ENCODE data around the gene CAMK1D. TPM values are rescaled to one million over a fixed set of nuclear protein-coding genes. Genes with fewer than 3 reads are reported as not detected.
A peak's percentile ranks its signal among the peaks of the same experiment; 100 is the strongest.

Gene CAMK1D
- total RNA-seq, 2 experiments from 2014 or later, result 28.8 to 35.3 TPM

GRCh38 chr10:12726971-12727831, 377.9 kb downstream of the CAMK1D start:
- Histone ChIP-seq H3K9me3 (ENCODE audit: control insufficient read depth in 1 of 2, insufficient read depth in 1 of 2, low read length in 2 of 2) (no peaks in the 10 kb centered on the region), H3K4me1 (ENCODE audit: insufficient read depth, low read length) (peaks cover 11% of the 10 kb centered on the region), H3K4me3 (ENCODE audit: low read length) (no peak overlapping the region), H3K36me3 (ENCODE audit: insufficient read depth, low read length) (no peaks in the 10 kb centered on the region), H3K27me3 (ENCODE audit: control insufficient read depth in 1 of 2, insufficient read depth in 2 of 2, low read length in 2 of 2) (no peaks in the 10 kb centered on the region), H3K27ac (ENCODE audit: low read depth in 1 of 2, low read length in 2 of 2) (no peak overlapping the region)
- Mint-ChIP-seq H3K4me1 (ENCODE audit: low read depth) (peaks cover 26% of the 10 kb centered on the region), H3K4me3 (no peak overlapping the region), H3K27me3 (no peaks in the 10 kb centered on the region), H3K9me3 (no peaks in the 10 kb centered on the region), H3K27ac (no peak overlapping the region), H3K36me3 (ENCODE audit: low read depth) (no peaks in the 10 kb centered on the region)
- ChIA-PET POLR2A (no interaction called here), CTCF (no interaction called here)
- no peak for TF ChIP-seq CTCF (IDR thresholded peaks at IDR 0.05)
- ATAC-seq (ENCODE audit: poor library complexity), result peak; percentile 61
- DNase-seq, result peak in 3 of 14 experiments; percentile 8 to 30 (median 26)
- intact Hi-C loops (cut with DNase I, micrococcal nuclease), result no loop called here

- no peaks in the 10 kb centered on the region for H3K27me3 ChIP-seq (ENCODE audit: control insufficient read depth in 1 of 2, insufficient read depth in 2 of 2, low read length in 2 of 2)
- ATAC-seq (ENCODE audit: poor library complexity), result no peak
- Mint-ChIP-seq H3K4me1 (ENCODE audit: low read depth) (peaks cover 22% of the 10 kb centered on the region), H3K27me3 (no peaks in the 10 kb centered on the region), H3K4me3 (no peak overlapping the region), H3K36me3 (ENCODE audit: low read depth) (no peaks in the 10 kb centered on the region), H3K27ac (no peak overlapping the region), H3K9me3 (no peaks in the 10 kb centered on the region)
- ChIA-PET POLR2A (no interaction called here), CTCF (no interaction called here)
- peaks cover 11% of the 10 kb centered on the region for H3K4me1 ChIP-seq (ENCODE audit: insufficient read depth, low read length)
- intact Hi-C loops (cut with DNase I, micrococcal nuclease), result no loop called here
- no peak for DNase-seq
- H3K27ac ChIP-seq (ENCODE audit: low read depth in 1 of 2, low read length in 2 of 2), result no peak overlapping the region
- no peak for TF ChIP-seq CTCF (IDR thresholded peaks at IDR 0.05)
- no peaks in the 10 kb centered on the region for H3K36me3 ChIP-seq (ENCODE audit: insufficient read depth, low read length)
- H3K4me3 ChIP-seq (ENCODE audit: low read length), result no peak overlapping the region
- no peaks in the 10 kb centered on the region for H3K9me3 ChIP-seq (ENCODE audit: control insufficient read depth in 1 of 2, insufficient read depth in 1 of 2, low read length in 2 of 2)
Measured at GRCh38 chr10:12727832-12728215, 378.5 kb downstream of the CAMK1D start.

GRCh38 chr10:12728494-12728893, 379.1 kb downstream of the CAMK1D start:
- Histone ChIP-seq H3K9me3 (ENCODE audit: control insufficient read depth in 1 of 2, insufficient read depth in 1 of 2, low read length in 2 of 2) (no peaks in the 10 kb centered on the region), H3K36me3 (ENCODE audit: insufficient read depth, low read length) (no peaks in the 10 kb centered on the region), H3K27ac (ENCODE audit: low read depth in 1 of 2, low read length in 2 of 2) (no peak overlapping the region), H3K4me1 (ENCODE audit: insufficient read depth, low read length) (peaks cover 11% of the 10 kb centered on the region), H3K4me3 (ENCODE audit: low read length) (no peak overlapping the region), H3K27me3 (ENCODE audit: control insufficient read depth in 1 of 2, insufficient read depth in 2 of 2, low read length in 2 of 2) (no peaks in the 10 kb centered on the region)
- Mint-ChIP-seq H3K36me3 (ENCODE audit: low read depth) (no peaks in the 10 kb centered on the region), H3K4me3 (no peak overlapping the region), H3K4me1 (ENCODE audit: low read depth) (peaks cover 16% of the 10 kb centered on the region), H3K9me3 (no peaks in the 10 kb centered on the region), H3K27ac (no peak overlapping the region), H3K27me3 (no peaks in the 10 kb centered on the region)
- TF ChIP-seq CTCF (IDR thresholded peaks at IDR 0.05), result no peak
- DNase-seq (no peak), ATAC-seq (ENCODE audit: poor library complexity) (no peak)
- intact Hi-C loops (cut with DNase I, micrococcal nuclease), result no loop called here
- ChIA-PET POLR2A (no interaction called here), CTCF (no interaction called here)

All from CD4-positive, alpha-beta T cell (primary cell).